Caco-2 (cell line): ENCODE data around the gene TATDN2. TPM values are rescaled to one million over a fixed set of nuclear protein-coding genes. Genes with fewer than 3 reads are reported as not detected.

Experiments
- BruUV-seq: library from RNA; stranded (reverse); fragments of 400-500 nt; replicated peaks from 2 replicates; lab custom pipeline; 2021; lab: Mats Ljungman, UMichigan
- CTCF ChIA-PET: fragments of 300-600 bp; sonication (Branson Sonifier 250); formaldehyde crosslinking; loops from one replicate; lab custom pipeline; 2022; ENCODE audit warnings: antibody characterized with exemption; lab: Charles Lee
- POLR2A ChIA-PET: fragments of 300-600 bp; sonication (Branson Sonifier 250); formaldehyde crosslinking; loops from one replicate; lab custom pipeline; 2022; ENCODE audit warnings: antibody characterized with exemption; lab: Charles Lee
- DNase-seq, 2 experiments: peaks; one replicate each; pipeline versions ENCODE4 v3.0.0 to v3.0.0-alpha.2; 2020 to 2022
- H3K27me3 ChIP-seq: replicated peaks from 2 replicates; pipeline ENCODE4 v1.6.0; 2011; ENCODE audit warnings: low read length; ENCODE audit not compliant: control insufficient read depth, insufficient read depth
- H3K36me3 ChIP-seq: 2 replicates; pipeline ENCODE4 v1.5.1; 2011; ENCODE audit warnings: low read length; ENCODE audit not compliant: control insufficient read depth, insufficient read depth
- H3K4me1 ChIP-seq: fragments of 250-450 bp; sonication (Bioruptor Pico); 2 replicates; pipeline ENCODE4 v1.5.1; 2020; ENCODE audit warnings: mild to moderate bottlenecking
- H3K4me3 ChIP-seq: 2 replicates; pipeline ENCODE4 v1.5.1; 2011; ENCODE audit warnings: low read depth, mild to moderate bottlenecking, control low read depth, low read length
- H3K9me3 ChIP-seq: fragments of 250-450 bp; sonication (Bioruptor Pico); 2 replicates; pipeline ENCODE4 v1.5.1; 2020; ENCODE audit warnings: mild to moderate bottlenecking, moderate library complexity
- H3K27ac Mint-ChIP-seq: one replicate; pipeline ENCODE4 v1.8.0; 2022; ENCODE audit warnings: mixed read lengths; ENCODE audit not compliant: unreplicated experiment
- H3K27me3 Mint-ChIP-seq: one replicate; pipeline ENCODE4 v1.8.0; 2022; ENCODE audit warnings: mixed read lengths; ENCODE audit not compliant: insufficient read depth, unreplicated experiment
- H3K36me3 Mint-ChIP-seq: one replicate; pipeline ENCODE4 v1.8.0; 2022; ENCODE audit warnings: mild to moderate bottlenecking, mixed read lengths; ENCODE audit not compliant: insufficient read depth, unreplicated experiment
- H3K4me1 Mint-ChIP-seq: one replicate; pipeline ENCODE4 v1.8.0; 2022; ENCODE audit warnings: low read depth, mixed read lengths; ENCODE audit not compliant: unreplicated experiment
- H3K4me3 Mint-ChIP-seq: one replicate; pipeline ENCODE4 v1.8.0; 2022; ENCODE audit warnings: mild to moderate bottlenecking, moderate library complexity, mixed read lengths; ENCODE audit not compliant: unreplicated experiment
- H3K9me3 Mint-ChIP-seq: one replicate; pipeline ENCODE4 v1.8.0; 2022; ENCODE audit warnings: mixed read lengths; ENCODE audit not compliant: unreplicated experiment
- CTCF ChIP-seq, 2 experiments: fragments of 200-600 bp in 1 of 2; IDR thresholded peaks; 1 replicate in 1 of 2; 2 replicates in 1 of 2; pipeline versions ENCODE4 v1.5.1 to v1.8.0; 2011 to 2022; ENCODE audit warnings: antibody characterized with exemption in 1 of 2, control low read depth in 1 of 2, inconsistent platforms in 1 of 2, low read depth in 1 of 2, low read length in 1 of 2, mild to moderate bottlenecking in 1 of 2, moderate library complexity in 1 of 2; ENCODE audit not compliant: insufficient read depth in 1 of 2, severe bottlenecking in 1 of 2, unreplicated experiment in 1 of 2
- intact Hi-C: fragments of 100-400 bp; cut with micrococcal nuclease; formaldehyde crosslinking; loops from one replicate; pipeline ENCODE4 v1.10.0; 2022; ENCODE audit not compliant: unreplicated experiment
- total RNA-seq: library from RNA; stranded (reverse); gene quantifications from 2 replicates; pipeline ENCODE4 v1.2.3, GENCODE V29; 2022

TATDN2 gene
- total RNA-seq, 1 experiment from 2014 or later: 32.1 TPM

- H3K27me3 ChIP-seq: no peaks in the 10 kb centered on the region
- H3K4me3 ChIP-seq: no peak overlapping the region
- no peak overlapping the region for H3K4me3 Mint-ChIP-seq
- intact Hi-C loops: loop anchor here (10.0 kb wide), 1 partner anchor 115 kb away; the partner anchor contains the start of gene IRAK2
- H3K27me3 Mint-ChIP-seq: no peaks in the 10 kb centered on the region
- no peaks in the 10 kb centered on the region for H3K9me3 Mint-ChIP-seq
- no peaks in the 10 kb centered on the region for H3K9me3 ChIP-seq
- H3K4me1 ChIP-seq: no peaks in the 10 kb centered on the region
- no TSS peak for BruUV-seq
- DNase-seq: no peak
- ChIA-PET CTCF (interaction anchor here (1.3 kb wide), 1 partner anchor 16 kb away, joined by 4 read pairs; no protein-coding TSS in a partner anchor), POLR2A (no interaction called here)
- no peak overlapping the region for H3K27ac Mint-ChIP-seq
- peak in 1 of 2 experiments; percentile 8 for TF ChIP-seq CTCF (IDR thresholded peaks at IDR 0.05; ENCODE audit: insufficient read depth in 1 of 2, low read depth in 1 of 2, low read length in 1 of 2, severe bottlenecking in 1 of 2, unreplicated experiment in 1 of 2)
- H3K36me3 Mint-ChIP-seq: peaks cover 61% of the 10 kb centered on the region
- H3K4me1 Mint-ChIP-seq: no peaks in the 10 kb centered on the region
- H3K36me3 ChIP-seq: peaks cover 7% of the 10 kb centered on the region
These were observed 31.9 kb downstream of the TATDN2 start for GRCh38 chr3:10280177-10280529.

GRCh38 chr3:10280571-10280970 is 32.3 kb downstream of the TATDN2 start:
- no peaks in the 10 kb centered on the region for H3K27me3 ChIP-seq
- no peaks in the 10 kb centered on the region for H3K4me1 Mint-ChIP-seq
- peaks cover 61% of the 10 kb centered on the region for H3K36me3 Mint-ChIP-seq
- no peaks in the 10 kb centered on the region for H3K9me3 ChIP-seq
- BruUV-seq: no TSS peak
- no peak for TF ChIP-seq CTCF (IDR thresholded peaks at IDR 0.05; ENCODE audit: insufficient read depth in 1 of 2, low read depth in 1 of 2, low read length in 1 of 2, severe bottlenecking in 1 of 2, unreplicated experiment in 1 of 2)
- no peaks in the 10 kb centered on the region for H3K9me3 Mint-ChIP-seq
- ChIA-PET POLR2A (no interaction called here), CTCF (interaction anchor here (1.3 kb wide), 1 partner anchor 17 kb away, joined by 4 read pairs; no protein-coding TSS in a partner anchor)
- DNase-seq: no peak
- H3K27ac Mint-ChIP-seq: no peak overlapping the region
- peaks cover 7% of the 10 kb centered on the region for H3K36me3 ChIP-seq
- no peak overlapping the region for H3K4me3 ChIP-seq
- no peaks in the 10 kb centered on the region for H3K4me1 ChIP-seq
- no peak overlapping the region for H3K4me3 Mint-ChIP-seq
- no peaks in the 10 kb centered on the region for H3K27me3 Mint-ChIP-seq
- intact Hi-C loops: loop anchor here (10.0 kb wide), 1 partner anchor 116 kb away; the partner anchor contains the start of gene IRAK2

- BruUV-seq: no TSS peak
- Mint-ChIP-seq H3K27me3 (no peaks in the 10 kb centered on the region), H3K4me3 (no peak overlapping the region), H3K9me3 (no peaks in the 10 kb centered on the region), H3K4me1 (no peaks in the 10 kb centered on the region), H3K36me3 (peaks cover 54% of the 10 kb centered on the region), H3K27ac (no peak overlapping the region)
- no peaks in the 10 kb centered on the region for H3K4me1 ChIP-seq
- peaks cover 6% of the 10 kb centered on the region for H3K36me3 ChIP-seq
- no peak for DNase-seq
- H3K4me3 ChIP-seq: no peak overlapping the region
- TF ChIP-seq CTCF (IDR thresholded peaks at IDR 0.05; ENCODE audit: insufficient read depth in 1 of 2, low read depth in 1 of 2, low read length in 1 of 2, severe bottlenecking in 1 of 2, unreplicated experiment in 1 of 2): no peak
- intact Hi-C loops: loop anchor here (10.0 kb wide), 1 partner anchor 117 kb away; the partner anchor contains the start of gene IRAK2
- no peaks in the 10 kb centered on the region for H3K9me3 ChIP-seq
- CTCF ChIA-PET: no interaction called here
- POLR2A ChIA-PET: no interaction called here
- no peaks in the 10 kb centered on the region for H3K27me3 ChIP-seq
These were observed 33.7 kb downstream of the TATDN2 start for GRCh38 chr3:10281951-10282350.
